AG04450 (cell line): ENCODE measurements around the gene GLYATL1B. TPM values are rescaled to one million over a fixed set of nuclear protein-coding genes. Genes with fewer than 3 reads are reported as not detected.

Experiments used
- CTCF ChIA-PET: fragments of 300-600, 350-600 bp; formaldehyde crosslinking; extraction: SDS; loops from one replicate; lab custom pipeline; 2022; ENCODE audit warnings: antibody characterized with exemption, inconsistent platforms; lab: Charles Lee
- POLR2A ChIA-PET: fragments of 350-600 bp; formaldehyde crosslinking; extraction: SDS; loops from one replicate; lab custom pipeline; 2021; ENCODE audit warnings: antibody characterized with exemption, inconsistent platforms; lab: Yijun Ruan, JAX
- DNase-seq: peaks from one replicate; pipeline ENCODE4 v3.0.0-alpha.2; 2011; ENCODE audit warnings: low read depth, low spot score
- H3K27ac ChIP-seq: one replicate; pipeline ENCODE4 v1.5.1; 2012; ENCODE audit warnings: low read depth, low read length, control low read depth
- H3K27me3 ChIP-seq: one replicate; pipeline ENCODE4 v1.6.0; 2012; ENCODE audit warnings: low read length; ENCODE audit not compliant: control insufficient read depth, insufficient read depth
- H3K4me3 ChIP-seq: 2 replicates; pipeline ENCODE4 v1.5.1; 2011; ENCODE audit warnings: mild to moderate bottlenecking, low read depth, low read length, control low read depth
- H3K9me3 ChIP-seq: 2 replicates; pipeline ENCODE4 v1.5.1; 2012; ENCODE audit warnings: low read length; ENCODE audit not compliant: control insufficient read depth, insufficient read depth
- CTCF ChIP-seq: IDR thresholded peaks from 2 replicates; pipeline ENCODE4 v1.5.1; 2011; ENCODE audit warnings: low read depth, low read length, control low read depth, inconsistent platforms
- polyA plus RNA-seq: library from polyadenylated mRNA; depleted of rRNA; stranded (reverse); fragments of >200 nt; gene quantifications from 2 replicates; pipeline ENCODE4 v1.2.3, GENCODE V29; 2011

GLYATL1B gene
- polyA plus RNA-seq, 1 experiment: not detected

GRCh38 chr11:59112494-59112893 lies 26.4 kb downstream of the GLYATL1B start:
- no peak for TF ChIP-seq CTCF
- no peaks in the 10 kb centered on the region for H3K27me3 ChIP-seq
- CTCF ChIA-PET: no interaction called here
- H3K9me3 ChIP-seq: peaks cover 4% of the 10 kb centered on the region; the same call in 1 of the 2 replicates
- DNase-seq: no peak
- H3K4me3 ChIP-seq: no peak overlapping the region
- no peak overlapping the region for H3K27ac ChIP-seq
- POLR2A ChIA-PET: no interaction called here

GRCh38 chr11:59114344-59114743 lies 28.2 kb downstream of the GLYATL1B start:
- CTCF ChIA-PET: no interaction called here

GRCh38 chr11:59115553-59115952 lies 29.4 kb downstream of the GLYATL1B start:
- H3K9me3 ChIP-seq: peaks cover 14% of the 10 kb centered on the region; the same call in 1 of the 2 replicates
- ChIA-PET CTCF (no interaction called here), POLR2A (no interaction called here)
- no peak for TF ChIP-seq CTCF
- H3K4me3 ChIP-seq: no peak overlapping the region
- no peak overlapping the region for H3K27ac ChIP-seq
- H3K27me3 ChIP-seq: no peaks in the 10 kb centered on the region
- DNase-seq: no peak

More at GRCh38 chr11:59114344-59114743, 28.2 kb downstream of the GLYATL1B start:
- H3K9me3 ChIP-seq: peaks cover 14% of the 10 kb centered on the region; the same call in 1 of the 2 replicates
- no peak overlapping the region for H3K4me3 ChIP-seq
- no peaks in the 10 kb centered on the region for H3K27me3 ChIP-seq
- no peak for TF ChIP-seq CTCF
- POLR2A ChIA-PET: no interaction called here
- no peak overlapping the region for H3K27ac ChIP-seq
- DNase-seq: no peak

- no peak overlapping the region for H3K4me3 ChIP-seq
- H3K27ac ChIP-seq: no peak overlapping the region
- CTCF ChIA-PET: no interaction called here
- no peak for DNase-seq
- TF ChIP-seq CTCF: no peak
- POLR2A ChIA-PET: no interaction called here
- no peaks in the 10 kb centered on the region for H3K27me3 ChIP-seq
- peaks cover 14% of the 10 kb centered on the region; the same call in 1 of the 2 replicates for H3K9me3 ChIP-seq
Observed at GRCh38 chr11:59117774-59118173, 31.7 kb downstream of the GLYATL1B start.

GRCh38 chr11:59119826-59120225 lies 33.7 kb downstream of the GLYATL1B start:
- no peaks in the 10 kb centered on the region for H3K27me3 ChIP-seq
- CTCF ChIA-PET: interaction anchor here (0.6 to 2.1 kb wide), 4 partner anchors 14 to 39 kb away, joined by 3 to 12 read pairs (median 5); no protein-coding TSS in a partner anchor

More at GRCh38 chr11:59119826-59120225, 33.7 kb downstream of the GLYATL1B start:
- no peak for DNase-seq
- Histone ChIP-seq H3K27ac (no peak overlapping the region), H3K9me3 (peaks cover 14% of the 10 kb centered on the region; the same call in 1 of the 2 replicates), H3K4me3 (no peak overlapping the region)
- POLR2A ChIA-PET: no interaction called here
- TF ChIP-seq CTCF: no peak
